ENCODE results near the gene CREB5.

DNA sequence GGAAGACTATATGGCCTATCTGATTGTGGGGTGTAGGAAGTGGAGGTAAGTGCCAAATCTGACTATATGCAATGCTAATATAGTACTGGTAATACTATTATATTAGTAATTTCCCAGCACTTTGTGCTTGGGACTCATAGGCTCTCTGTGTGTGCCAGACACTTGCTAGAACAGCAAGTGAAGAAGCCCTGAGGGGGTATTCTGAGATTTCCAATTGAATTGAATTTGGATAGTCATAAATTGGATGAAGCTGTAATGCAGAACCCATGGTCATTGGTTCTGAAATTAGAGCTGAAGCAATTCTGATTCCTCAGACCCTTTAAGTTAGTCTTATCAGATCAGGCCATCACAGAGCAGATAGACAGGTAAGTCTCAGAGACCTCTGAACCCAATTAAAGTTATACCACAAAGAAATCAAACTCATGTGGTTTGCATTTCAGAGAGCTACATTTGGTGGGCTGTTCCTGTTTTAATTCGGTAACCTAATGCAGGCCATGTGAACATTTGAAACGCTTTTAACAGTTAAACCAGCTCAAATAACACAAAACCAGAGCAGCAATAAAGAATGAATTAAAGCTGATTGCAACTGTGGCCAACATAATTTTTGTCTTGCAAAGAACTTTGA is 179.5 kb downstream of the CREB5 start:
- TF ChIP-seq, protein P1, sequence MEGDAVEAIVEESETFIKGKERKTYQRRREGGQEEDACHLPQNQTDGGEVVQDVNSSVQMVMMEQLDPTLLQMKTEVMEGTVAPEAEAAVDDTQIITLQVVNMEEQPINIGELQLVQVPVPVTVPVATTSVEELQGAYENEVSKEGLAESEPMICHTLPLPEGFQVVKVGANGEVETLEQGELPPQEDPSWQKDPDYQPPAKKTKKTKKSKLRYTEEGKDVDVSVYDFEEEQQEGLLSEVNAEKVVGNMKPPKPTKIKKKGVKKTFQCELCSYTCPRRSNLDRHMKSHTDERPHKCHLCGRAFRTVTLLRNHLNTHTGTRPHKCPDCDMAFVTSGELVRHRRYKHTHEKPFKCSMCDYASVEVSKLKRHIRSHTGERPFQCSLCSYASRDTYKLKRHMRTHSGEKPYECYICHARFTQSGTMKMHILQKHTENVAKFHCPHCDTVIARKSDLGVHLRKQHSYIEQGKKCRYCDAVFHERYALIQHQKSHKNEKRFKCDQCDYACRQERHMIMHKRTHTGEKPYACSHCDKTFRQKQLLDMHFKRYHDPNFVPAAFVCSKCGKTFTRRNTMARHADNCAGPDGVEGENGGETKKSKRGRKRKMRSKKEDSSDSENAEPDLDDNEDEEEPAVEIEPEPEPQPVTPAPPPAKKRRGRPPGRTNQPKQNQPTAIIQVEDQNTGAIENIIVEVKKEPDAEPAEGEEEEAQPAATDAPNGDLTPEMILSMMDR (conservative IDR thresholded peaks at IDR 0.05; ENCODE audit: low read length): no peak
- no peak for TF ChIP-seq EZH2phosphoT487 (IDR thresholded peaks at IDR 0.05; ENCODE audit: borderline replicate concordance)

All from Loucy (cell line).